Bone marrow (tissue), 2 donors: ENCODE measurements around the gene STPG1.
A peak's percentile ranks its signal among the peaks of the same experiment; 100 is the strongest.

ENCODE experiments used
- DNase-seq, 2 donors: peaks; one replicate each; lab custom pipeline; 2025; lab: John Stamatoyannopoulos, UW

The STPG1 gene

GRCh38 chr1:24341260-24341659, 72.3 kb downstream of the STPG1 start:
- DNase-seq = no peak

DNA sequence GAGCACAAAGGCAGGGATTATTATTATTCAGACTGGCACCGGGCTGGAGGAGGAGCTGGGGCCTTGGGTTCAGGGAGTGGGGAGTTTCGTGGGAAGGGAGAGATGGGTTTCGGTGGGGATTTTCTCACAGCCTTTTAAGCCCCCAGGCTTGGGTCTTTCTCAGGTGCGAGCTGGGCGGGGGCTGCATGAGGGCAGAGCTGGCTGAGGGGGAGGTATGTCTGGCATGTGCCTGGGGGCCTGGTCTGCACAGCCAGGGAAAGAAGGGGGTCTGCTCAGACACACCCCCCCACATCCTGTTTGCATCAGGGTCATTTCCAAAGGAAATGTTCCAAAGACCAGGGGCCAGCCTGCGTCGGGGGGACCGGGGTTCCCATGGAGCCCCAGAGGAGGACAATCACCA, 72.8 kb downstream of the STPG1 start:
- no peak for DNase-seq

- DNase-seq = no peak
These were observed 73.6 kb downstream of the STPG1 start for GRCh38 chr1:24339996-24340395.

DNA sequence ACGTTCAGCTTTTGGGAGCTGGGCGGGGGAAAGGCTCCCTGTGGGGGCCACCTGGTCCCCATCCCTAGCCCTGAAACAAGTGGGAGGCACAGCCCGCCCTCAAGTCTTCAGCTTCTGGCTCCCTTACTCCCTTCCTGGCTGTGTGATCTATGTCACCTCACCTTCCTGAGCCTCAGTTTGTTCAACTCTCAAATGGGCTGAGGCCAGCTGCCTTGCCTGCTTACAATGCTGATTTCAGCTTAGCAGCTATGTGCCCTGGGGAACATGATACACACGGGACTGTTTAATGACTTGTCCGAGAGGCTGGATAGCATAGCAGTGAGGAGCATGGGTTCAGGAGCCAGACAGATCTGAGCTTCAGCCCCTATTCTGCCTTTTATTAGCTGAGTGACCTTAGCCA, 75.1 kb downstream of the STPG1 start:
- no peak for DNase-seq

DNA sequence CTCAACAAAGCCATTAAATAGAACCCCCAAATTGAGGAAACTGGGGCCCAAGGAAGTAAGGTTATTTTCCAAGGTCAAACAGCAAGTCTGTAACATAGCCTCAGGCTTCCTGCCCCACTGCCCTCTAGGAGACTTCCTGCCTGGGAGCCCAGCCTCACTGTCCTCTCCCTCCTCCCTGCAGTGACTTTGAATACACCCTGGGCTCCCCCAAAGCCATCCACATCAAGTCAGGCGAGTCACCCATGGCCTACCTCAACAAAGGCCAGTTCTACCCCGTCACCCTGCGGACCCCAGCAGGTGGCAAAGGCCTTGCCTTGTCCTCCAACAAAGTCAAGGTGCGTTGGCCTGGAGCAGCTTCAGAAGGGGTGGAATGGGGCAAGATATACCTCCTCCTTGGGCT, 76.1 kb downstream of the STPG1 start:
- DNase-seq = no peak

DNA sequence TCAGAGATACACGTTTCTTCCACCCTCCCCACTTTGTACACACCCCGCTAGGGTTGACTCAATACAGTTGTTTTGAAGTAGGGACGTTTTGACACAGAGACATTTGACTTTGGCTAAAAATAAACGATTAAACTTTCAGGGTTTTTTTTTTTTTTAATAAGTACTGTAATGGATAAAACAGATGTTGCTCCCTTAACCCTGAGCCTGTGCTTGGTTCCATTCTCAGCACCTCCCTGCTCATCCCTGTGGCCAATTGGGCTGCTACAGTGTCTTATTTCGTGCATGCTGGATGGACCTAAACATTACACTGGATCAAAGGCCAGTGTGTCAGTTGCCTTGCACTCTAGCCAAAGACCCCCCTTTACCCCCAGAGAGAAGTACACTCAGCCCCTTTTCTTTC, 77.5 kb downstream of the STPG1 start:
- no peak for DNase-seq

DNA sequence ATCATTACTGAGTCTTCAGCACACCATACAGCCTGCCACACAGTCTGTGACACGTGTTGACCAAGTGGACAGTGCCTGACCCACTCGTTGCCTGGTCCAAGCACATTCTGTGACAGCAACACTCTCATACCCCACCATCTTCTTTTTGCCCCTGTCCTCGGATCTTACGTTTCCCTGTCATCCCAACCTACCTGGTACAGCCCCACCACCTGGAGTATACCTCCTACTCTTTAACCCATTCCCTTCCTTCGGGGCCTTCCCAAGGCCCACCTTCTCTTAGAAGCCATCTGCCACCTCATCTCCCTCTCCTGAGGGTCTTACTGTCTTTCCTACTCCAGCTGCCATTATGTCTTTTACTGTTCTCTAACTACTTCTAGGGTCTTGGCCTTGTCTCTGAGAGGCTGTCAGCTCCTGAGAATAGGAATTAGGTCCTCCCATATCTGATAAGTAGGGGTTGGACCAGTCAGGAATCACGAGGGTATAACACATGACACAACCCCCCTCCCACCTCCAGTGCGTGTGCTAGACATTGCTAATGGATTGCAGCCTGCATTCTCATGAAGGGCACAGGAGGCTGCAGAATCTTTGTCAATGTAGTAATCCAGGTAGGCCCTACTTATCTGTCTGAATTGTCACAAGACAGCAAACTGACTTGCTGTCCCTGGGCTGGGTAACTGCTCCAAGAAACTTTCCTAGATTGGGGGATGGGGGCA, 81.5 kb downstream of the STPG1 start:
- no peak for DNase-seq

GRCh38 chr1:24329797-24330543, 83.6 kb downstream of the STPG1 start:
- DNase-seq = no peak

DNA sequence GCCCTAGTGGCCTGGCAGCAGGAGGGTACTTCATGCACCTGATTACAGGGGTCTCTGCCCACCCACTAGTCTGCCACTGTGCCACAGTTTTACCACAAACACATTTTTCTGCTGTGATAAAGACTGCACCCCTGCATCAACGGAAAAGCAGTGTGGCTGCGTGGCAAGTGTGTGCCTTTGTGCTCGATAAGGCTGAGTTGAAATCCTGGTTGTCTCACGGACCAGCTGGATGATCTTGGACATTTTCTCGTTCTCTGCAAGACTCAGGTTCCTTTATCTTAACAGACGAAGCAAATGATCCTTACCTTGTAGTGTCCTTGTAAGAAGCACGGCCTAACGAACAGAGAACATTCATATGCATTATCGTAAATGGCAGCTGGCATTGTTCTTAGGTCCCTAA, 84.3 kb downstream of the STPG1 start:
- no peak for DNase-seq

DNA sequence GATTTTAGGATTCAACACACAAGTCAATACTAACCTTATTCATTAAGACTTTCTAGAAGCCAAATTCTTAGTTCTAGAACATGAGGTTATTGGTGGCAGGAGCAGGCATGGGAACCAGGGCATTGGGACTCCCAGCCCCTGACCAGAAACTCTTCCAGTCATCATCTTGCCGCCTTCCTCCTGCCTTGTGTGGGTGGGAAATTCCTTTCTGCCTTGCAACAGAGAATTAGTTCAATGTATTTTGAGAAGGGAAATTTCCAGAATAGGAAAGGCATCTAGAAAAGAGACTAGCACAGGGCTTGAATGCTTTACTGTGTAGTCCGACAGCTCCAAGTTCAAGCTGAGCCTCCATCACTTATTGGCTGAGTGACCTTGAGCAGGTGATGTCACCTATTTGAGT, 85.7 kb downstream of the STPG1 start:
- DNase-seq = no peak

GRCh38 chr1:24327486-24327885, 86.1 kb downstream of the STPG1 start:
- no peak for DNase-seq

GRCh38 chr1:24325587-24326449, 87.8 kb downstream of the STPG1 start:
- DNase-seq = no peak

DNA sequence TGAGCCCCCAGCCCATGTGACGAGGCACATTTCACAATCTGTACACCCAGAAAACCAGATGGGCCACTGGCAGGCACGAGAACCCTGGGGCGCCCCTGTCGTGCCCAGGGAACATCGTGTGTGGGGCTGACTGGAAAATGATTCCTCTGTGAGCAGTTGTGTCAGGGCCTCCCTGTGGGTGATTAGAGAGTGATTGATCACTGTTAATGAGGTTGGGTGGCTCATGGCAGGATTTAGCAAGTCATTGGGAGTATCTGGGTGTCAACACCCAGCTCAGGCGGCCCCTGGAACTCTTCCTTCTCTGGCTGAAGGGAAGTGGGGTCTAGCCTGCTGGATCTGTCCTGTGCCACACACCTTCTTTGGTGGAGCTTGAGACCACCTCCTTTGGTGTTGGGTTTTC, 88.7 kb downstream of the STPG1 start:
- no peak for DNase-seq

DNA sequence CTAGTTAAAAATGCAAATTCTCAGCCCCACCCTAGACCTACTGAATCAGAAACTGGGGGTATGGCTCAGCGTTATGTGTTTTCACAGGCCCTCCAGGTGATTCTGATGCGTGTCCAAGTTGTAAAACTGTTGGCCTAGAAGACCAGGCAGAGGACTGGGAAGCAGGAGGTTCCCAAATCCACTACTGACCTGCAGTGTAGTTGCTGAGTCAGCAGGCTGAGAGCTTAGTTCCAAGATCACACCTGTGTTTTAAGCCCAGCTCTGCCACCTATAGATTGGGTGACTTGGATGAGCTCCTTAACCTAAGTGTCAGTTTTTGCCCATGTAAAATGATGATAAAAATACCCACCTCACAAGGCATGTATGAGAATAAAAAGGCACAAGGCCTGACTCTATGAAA, 90.3 kb downstream of the STPG1 start:
- no peak for DNase-seq

DNA sequence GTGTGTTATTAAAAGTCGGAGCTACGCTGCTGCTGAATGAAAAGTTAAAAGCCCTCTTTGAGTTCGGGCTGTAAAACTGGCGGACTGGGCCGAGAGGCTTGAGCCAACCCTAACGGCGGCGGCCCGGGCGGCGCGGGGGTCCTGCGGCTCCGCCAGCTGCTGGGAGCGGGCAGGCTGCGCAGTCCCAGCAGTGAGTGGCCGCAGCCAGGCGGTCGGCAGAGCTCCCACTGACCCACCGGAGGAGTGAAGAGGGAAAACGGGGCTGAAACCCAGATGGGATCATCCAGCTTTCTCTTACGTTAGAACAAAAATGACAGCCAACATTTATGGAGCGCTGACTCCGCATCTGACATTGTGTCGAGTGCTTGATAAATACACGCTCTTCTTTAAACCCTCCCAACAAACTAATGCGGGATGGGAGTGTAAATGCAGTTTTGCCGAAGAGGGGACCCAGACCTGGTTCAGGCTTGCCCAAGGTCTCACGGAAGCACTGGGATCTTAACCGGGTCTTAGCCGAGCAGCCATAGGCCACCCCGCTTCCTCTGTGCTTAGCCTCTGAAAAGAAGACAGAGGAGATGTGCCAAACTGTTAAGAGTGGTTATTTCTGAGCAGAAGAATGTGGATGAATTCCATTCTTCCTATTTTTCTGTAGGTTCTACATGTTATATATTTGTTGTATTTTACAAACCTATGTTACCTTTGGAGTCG, 91.0 kb downstream of the STPG1 start:
- DNase-seq = no peak

DNA sequence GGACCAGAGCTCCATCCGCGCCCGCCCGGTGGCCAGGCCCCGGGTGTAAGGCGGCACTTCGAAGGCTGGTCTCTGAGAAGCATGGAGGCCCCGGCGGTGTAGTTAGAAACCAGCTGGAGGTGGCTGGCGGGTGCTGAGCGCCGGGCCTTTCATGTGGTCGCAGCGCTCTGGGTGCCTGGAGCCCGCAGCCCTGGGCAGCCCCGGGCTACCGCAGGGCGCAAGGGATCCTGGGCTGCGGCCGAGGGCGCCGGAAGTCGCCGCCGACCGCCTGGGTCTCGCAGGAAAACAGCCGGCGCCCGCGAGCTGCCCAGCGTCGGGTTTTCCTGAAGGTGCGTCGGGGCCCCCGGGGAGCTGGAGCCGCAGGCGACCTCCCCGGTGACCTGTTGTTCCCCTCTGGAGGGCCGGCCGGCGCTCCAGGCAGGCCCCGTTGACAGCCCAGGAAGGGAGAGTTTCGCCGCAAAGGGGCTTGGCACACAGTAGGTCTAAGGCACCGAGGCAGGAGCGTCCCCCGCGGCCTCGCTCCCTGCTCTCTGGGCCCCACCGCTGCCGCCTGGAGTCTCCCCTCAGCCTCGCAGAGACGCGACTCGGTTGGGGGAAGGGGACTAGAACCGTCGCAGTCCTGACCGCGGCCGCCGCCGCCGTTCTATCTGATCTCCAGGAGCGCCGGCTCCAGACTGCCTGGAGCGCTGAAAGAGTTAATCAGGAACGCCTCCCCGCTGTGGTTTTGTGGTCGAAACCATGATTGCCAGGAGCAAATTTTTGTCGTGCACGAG, 91.7 kb downstream of the STPG1 start:
- peak in 1 of 2 donors; percentile 30 for DNase-seq

GRCh38 chr1:24321126-24321525, 92.5 kb downstream of the STPG1 start:
- DNase-seq = no peak

- no peak for DNase-seq
These were observed 93.6 kb downstream of the STPG1 start for GRCh38 chr1:24319962-24320361.

- no peak for DNase-seq
These were observed 94.2 kb downstream of the STPG1 start, which contains the start of gene GRHL3 for GRCh38 chr1:24319312-24319863. Gene GRHL3 (plus strand): TSS chr1:24319357. CDS start chr1:24319552, 195 bp downstream.

DNA sequence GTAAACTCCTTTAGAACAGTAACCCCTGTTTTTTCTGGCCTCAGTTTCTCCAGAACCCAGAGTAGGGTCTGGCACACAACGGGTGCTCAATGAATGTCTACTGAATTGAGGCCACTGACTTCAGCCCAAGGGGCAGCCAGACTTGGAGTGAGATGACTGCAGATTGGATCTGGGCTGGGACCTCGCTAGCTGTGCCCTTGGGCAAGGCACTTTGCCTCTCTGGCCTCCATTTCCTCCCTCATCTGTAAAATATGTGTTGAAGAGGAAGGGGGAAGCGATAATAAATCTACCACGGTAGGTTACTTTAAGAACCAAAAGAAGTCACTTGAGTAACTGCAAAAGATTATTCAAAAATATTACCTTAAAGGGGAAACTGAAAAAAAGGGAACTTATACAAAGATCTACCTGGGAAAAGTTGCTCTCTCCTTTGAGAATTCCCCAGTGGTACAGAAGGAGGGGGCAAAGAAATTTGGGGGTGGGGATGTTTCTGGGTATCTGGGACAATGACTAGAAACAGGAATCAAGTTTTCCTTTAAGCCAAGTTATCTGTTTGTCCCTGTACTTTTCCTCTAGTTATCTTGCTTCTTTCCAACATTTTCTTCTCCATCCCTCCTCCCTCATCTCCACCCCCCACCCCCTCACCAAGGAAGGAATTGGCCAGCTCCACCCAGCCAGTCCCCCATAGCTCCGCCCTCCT, 94.8 kb downstream of the STPG1 start:
- no peak for DNase-seq
